Spleen (tissue), 7 donors: ENCODE measurements around the gene CPLX1.

Experiments
- POLR2A ChIP-seq, 3 donors: fragments of 450-650 bp; IDR thresholded peaks; one replicate each; pipeline ENCODE4 v1.5.1; 2017; ENCODE audit warnings: antibody characterized with exemption in 3 of 3, mild to moderate bottlenecking in 1 of 3
- POLR2AphosphoS5 ChIP-seq, 3 donors: sonication (generic); formaldehyde crosslinking; IDR thresholded peaks; one replicate each; pipeline ENCODE4 v1.5.1; 2017; ENCODE audit warnings: antibody characterized with exemption in 3 of 3
- TF ChIP-seq, protein P1 (sequence below), 11 experiments: fragments of 200-600 bp in 7 of 11; fragments of 450-650 bp in 4 of 11; sonication (generic) in 4 of 11; IDR thresholded peaks in 8 of 11; conservative IDR thresholded peaks in 3 of 11; 1 replicate in 7 of 11; 2 replicates in 4 of 11; pipeline versions ENCODE4 v1.4.0 to v1.8.0; 2016 to 2021; ENCODE audit warnings: antibody characterized with exemption in 11 of 11, inconsistent platforms in 4 of 11, mild to moderate bottlenecking in 1 of 11
- donor health status: DM: no; HTN: no; CAD: no; lungs with moderate emphysema.
- donor health status: DM: no; HTN: no; CAD: no.
- donor health status: DM: no; HTN: no; CAD: no.

DNA sequence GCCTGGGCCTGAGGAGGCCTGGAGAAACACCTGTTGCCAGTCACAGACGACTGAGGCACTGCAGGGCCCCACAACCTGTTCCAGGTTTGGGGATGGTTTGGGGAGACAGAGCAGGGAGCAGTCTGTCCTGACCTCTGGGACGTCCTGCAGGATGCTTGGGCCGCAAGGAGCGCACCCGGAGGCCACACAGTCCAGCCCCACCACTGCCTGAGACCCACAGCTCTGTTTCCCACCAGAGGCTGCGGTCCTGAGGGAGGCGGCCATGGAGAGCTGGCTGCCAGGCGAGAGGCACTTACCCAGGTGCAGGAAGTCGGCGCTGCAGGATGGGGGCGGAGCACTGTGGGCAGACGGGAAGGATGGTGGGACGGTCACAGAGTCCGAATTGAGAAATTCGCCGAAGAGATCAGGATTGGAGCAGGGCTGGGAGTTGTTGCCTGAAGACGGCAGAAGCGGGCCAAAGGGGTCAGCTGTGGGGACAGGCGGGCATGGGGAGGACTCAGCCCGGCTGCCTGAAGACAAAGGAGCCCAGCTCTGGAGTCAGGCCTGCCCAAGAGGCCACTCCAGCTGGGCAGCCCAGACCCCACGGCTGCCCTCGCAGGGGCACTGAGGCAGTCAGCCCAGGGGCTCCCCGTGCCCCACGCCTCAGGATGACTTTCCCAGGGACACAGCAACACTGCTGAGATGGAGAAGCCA lies 40.3 kb upstream of the CPLX1 start:
- TF ChIP-seq, protein P1, sequence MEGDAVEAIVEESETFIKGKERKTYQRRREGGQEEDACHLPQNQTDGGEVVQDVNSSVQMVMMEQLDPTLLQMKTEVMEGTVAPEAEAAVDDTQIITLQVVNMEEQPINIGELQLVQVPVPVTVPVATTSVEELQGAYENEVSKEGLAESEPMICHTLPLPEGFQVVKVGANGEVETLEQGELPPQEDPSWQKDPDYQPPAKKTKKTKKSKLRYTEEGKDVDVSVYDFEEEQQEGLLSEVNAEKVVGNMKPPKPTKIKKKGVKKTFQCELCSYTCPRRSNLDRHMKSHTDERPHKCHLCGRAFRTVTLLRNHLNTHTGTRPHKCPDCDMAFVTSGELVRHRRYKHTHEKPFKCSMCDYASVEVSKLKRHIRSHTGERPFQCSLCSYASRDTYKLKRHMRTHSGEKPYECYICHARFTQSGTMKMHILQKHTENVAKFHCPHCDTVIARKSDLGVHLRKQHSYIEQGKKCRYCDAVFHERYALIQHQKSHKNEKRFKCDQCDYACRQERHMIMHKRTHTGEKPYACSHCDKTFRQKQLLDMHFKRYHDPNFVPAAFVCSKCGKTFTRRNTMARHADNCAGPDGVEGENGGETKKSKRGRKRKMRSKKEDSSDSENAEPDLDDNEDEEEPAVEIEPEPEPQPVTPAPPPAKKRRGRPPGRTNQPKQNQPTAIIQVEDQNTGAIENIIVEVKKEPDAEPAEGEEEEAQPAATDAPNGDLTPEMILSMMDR (IDR thresholded peaks at IDR 0.05 in 8 of 11, conservative IDR thresholded peaks at IDR 0.05 in 3 of 11), result no peak
- TF ChIP-seq POLR2A (IDR thresholded peaks at IDR 0.05), result no peak
- TF ChIP-seq POLR2AphosphoS5 (IDR thresholded peaks at IDR 0.05), result no peak
